IPS-18c (cell line): ENCODE data around the gene THRA.

Experiments used
- H3K4me3 ChIP-seq: 2 replicates; pipeline ENCODE4 v1.7.0; 2013; ENCODE audit warnings: low read depth, mild to moderate bottlenecking, low read length, moderate library complexity; ENCODE audit not compliant: insufficient read depth
- H3K9me3 ChIP-seq: one replicate; pipeline ENCODE4 v1.6.1; 2013; ENCODE audit warnings: mild to moderate bottlenecking, low read length, moderate library complexity; ENCODE audit not compliant: control insufficient read depth, insufficient read depth

THRA gene

DNA sequence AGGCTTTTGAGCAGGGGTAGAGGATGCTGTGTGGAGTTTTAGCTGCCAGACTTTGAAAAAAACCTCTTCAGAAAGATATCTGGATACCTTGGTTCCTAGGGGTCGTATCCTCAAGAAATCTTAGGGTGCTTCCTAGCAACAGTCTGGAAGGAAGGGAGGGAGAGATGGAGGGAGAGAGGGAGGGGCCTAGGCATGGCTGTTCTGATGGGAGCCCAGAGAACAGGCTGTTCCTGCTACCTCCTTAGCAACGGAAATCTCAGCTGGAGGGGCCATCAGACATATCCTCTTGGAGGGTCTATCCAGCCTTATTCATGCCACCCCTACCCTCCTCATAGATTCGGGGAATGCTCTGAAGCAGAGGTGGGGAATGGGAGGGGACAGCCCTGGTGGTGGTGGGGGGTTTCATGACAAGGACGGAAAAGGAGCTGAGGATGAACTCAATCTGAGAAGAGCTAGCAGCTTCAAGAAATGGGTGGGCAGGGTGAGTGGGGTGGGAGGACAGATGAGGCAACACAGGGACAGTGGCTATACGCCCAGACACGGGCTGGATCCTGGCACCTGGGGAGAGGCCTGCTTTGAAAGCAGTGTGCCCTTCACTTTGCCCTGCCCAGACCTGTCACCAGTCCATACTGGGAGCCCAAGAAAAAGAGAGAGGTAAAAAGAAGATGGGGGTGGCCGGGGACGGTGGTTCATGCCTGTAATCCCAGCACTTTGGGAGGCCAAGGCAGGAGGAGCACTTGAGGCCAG lies 2.9 kb upstream of the THRA start:
- no peak overlapping the region for H3K4me3 ChIP-seq
- no peaks in the 10 kb centered on the region for H3K9me3 ChIP-seq

DNA sequence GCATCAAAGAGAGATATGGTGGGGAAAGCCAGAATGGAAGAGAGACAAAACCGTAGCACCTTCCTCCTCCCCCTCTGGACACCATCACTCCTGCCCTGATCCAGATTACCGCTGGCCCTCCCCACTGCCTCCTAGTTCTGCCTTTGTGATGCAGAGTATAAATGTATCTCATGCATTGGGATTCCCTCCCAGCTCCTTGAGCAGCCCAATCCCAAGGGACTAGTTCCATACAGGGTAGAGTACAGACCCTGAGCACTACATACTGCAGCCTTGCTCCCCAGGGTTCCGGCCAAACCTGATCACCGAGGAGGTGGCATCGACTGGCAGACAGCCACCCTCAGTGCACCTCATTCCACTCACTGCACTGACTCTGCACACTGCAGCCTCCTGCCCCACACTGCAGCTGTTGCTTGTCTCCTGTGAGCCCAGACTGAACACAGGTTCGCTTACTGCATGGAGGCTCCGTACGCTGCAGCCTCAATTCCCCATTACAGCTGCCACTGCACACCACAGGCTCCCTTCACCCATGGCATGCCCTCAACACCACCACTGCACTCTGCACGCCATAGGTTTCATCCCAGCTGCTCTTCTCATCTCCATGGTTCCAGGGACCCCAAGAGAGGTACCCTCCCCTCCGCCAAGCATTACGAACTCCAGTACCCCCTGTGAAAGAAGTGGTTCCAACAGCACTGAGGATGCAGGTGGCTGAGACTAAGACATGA lies 1.7 kb upstream of the THRA start:
- no peak overlapping the region; the same call in 1 of the 2 replicates for H3K4me3 ChIP-seq
- no peaks in the 10 kb centered on the region for H3K9me3 ChIP-seq

DNA sequence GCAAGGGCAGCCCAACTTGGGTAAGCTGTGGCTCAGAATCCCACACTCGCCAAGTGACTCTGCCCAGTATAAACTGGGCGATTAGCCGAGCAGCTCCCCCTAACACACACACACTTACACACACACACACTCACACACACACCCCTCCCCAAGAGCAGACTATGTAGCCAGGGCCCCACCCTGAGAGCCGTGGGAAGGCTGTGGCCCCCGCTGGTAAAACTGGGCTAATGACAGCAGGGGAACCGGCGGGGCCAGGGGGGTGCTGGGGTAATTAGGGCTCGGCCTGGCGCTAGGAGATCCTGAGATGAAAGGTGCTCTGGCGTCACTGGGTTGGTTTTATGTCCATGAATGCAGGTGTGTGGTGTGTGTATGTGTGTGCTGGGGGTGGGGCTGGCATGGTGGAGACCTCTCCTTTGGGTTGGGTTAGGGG lies 1.1 kb upstream of the THRA start:
- Histone ChIP-seq H3K4me3 (peak overlapping the region; percentile 55; the same call in 1 of the 2 replicates), H3K9me3 (no peaks in the 10 kb centered on the region)

DNA sequence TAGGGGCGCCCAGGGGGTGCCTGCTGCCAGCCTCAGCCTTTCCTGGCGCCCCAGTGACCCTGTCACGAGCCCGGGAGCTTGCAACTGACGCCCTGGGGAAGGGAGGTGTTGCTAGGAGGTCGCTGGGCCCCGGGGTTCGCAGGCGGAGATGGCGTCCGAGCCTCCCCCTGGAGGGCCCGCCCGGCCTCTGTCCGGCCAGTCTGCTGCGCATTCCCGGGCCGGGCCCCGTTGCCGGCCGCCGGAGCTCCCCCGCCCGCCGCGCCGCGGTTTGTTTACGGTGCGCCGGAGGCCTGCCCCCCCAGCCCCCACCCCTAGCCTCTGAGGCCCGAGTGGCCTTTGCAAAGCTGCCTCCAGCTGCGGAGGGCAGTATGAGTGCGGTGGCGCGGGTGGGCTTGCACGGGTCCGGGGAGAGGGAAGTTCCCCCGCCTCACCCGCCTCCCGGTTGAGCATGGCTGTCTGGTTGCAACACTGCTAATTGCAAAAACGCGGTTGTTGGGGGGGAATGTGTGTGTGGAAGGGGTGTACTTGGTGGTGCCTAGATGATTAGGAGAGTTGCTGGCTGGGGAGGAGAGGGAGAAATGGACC lies 514 bp downstream of the THRA start:
- Histone ChIP-seq H3K4me3 (peak overlapping the region; percentile 82), H3K9me3 (no peaks in the 10 kb centered on the region)

DNA sequence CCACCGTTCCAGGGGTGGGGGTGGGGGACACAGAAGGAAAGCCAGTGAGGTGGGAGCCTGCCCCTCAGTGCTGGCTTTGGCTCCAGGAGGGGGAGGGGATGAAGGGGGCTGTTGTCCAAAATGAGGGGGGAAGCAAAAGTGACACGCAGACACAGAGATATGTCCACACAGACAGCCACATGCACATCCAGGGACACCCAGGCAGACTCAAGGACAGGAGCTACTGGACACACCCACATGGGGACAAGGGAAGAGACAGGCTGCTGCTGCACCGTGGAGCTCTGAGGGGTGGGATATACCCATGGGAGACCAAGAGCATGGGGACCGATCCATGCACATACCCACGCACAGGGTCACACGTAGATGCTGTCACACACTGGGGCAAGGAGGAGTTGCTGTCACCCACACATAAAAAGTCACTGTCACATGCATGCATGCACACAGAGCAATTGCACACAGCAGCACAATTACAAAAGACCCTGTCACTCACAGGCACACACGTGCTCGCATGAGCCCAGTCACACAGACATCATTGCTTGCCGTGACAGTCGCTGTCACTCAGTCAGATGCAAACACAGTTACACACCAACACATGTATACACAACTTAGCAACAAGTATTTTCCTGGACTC lies 1.3 kb downstream of the THRA start:
- Histone ChIP-seq H3K9me3 (peaks cover 2% of the 10 kb centered on the region), H3K4me3 (peak overlapping the region; percentile 82)

GRCh38 chr17:40064971-40065768 lies 2.4 kb downstream of the THRA start:
- Histone ChIP-seq H3K9me3 (peaks cover 2% of the 10 kb centered on the region), H3K4me3 (no peak overlapping the region)

DNA sequence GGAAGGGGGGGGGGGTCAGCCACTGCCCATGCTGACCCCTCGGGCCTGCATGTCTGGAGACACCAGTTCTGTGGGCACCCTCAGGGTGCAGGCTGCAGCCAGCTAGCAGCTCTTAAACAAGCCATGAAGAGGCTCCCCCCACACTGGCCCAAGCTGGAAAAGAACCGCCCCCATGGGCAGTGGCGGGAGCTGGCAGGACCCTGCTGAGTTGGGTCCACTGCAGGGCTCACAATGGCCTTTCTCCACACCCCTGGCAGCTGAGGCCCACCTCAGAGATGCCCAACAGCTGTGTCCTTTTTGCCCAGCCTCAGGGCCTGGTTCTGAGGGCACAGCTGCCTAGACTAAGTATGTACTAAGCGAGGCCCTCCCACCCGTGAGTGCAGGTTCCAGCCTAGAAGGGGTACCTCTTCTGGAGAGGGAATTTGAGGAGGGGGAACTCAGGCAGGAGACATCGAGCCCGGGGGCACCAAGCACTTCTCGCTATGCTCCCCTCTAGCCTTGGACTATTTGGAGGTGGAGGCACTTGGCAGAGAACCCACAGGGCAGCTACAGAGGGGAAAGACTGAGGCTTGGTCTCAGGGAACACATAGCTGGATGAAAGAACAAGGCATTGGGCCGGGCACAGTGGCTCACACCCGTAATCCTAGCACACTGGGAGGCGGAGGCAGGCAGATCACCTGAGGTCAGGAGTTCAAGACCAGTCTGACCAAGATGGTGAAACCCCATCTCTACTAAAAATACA lies 3.2 kb downstream of the THRA start:
- H3K4me3 ChIP-seq, result no peak overlapping the region
- peaks cover 2% of the 10 kb centered on the region for H3K9me3 ChIP-seq

DNA sequence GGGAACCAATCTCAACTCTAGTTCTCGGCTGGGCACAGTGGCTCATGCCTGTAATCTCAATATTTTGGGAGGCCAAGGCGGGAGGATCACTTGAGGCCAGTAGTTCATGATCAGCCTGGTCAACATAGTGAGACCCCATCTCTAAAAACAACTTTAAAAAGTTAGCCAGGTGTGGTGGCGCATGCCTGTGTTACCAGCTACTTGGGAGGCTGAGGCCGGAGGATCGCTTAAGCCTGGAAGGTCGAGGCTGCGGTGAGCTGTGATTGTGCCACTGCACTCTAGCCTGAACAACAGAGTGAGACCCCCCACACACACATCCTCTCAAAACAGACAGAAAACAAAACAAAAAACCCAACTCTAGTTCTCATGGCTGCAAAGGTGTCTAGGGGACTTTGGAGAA lies 4.9 kb downstream of the THRA start:
- H3K4me3 ChIP-seq, result no peak overlapping the region
- H3K9me3 ChIP-seq, result peaks cover 2% of the 10 kb centered on the region

DNA sequence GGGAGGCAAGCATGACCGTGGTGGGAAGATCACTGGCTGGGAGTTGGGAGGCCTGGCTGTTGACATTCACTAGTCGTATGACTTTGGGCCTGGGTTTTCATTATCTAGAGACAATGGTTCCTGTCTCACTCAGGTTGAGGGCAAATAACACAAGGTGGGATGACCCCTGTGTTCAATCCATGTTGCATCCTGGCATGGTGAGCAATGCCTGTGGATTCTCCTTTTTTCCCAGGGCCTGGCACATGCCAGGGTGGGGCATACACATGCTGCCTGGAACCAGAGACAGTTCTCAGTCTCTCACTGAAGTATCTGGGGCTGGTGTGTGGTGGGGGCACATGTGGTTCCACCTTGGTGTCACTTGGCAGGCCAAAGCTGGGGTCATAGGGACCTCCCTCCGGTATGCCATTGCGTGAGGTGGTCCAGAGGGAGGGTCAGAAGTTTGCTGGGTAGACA lies 5.4 kb downstream of the THRA start:
- Histone ChIP-seq H3K4me3 (peak overlapping the region; percentile 25), H3K9me3 (peaks cover 2% of the 10 kb centered on the region)

DNA sequence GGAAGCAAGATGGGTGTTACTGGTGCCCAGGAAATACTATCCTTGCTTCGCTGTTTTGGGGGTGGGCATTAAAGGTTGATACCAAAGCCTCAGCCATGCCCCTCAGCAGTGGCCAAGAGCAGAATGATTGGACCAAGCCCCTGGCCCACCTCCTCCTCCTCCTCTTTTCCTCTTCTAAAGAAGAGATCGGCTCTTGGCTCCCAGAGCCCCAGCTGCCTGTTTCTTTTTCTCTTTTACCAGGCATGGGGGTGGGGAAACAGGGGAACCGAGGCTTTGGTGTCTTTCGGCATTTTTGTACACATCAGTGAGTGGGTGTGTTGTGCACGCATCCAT lies 5.8 kb downstream of the THRA start:
- peak overlapping the region; percentile 25 for H3K4me3 ChIP-seq
- peaks cover 2% of the 10 kb centered on the region for H3K9me3 ChIP-seq

GRCh38 chr17:40068917-40069750 lies 6.4 kb downstream of the THRA start:
- Histone ChIP-seq H3K9me3 (peaks cover 2% of the 10 kb centered on the region), H3K4me3 (peak overlapping the region; percentile 25)

DNA sequence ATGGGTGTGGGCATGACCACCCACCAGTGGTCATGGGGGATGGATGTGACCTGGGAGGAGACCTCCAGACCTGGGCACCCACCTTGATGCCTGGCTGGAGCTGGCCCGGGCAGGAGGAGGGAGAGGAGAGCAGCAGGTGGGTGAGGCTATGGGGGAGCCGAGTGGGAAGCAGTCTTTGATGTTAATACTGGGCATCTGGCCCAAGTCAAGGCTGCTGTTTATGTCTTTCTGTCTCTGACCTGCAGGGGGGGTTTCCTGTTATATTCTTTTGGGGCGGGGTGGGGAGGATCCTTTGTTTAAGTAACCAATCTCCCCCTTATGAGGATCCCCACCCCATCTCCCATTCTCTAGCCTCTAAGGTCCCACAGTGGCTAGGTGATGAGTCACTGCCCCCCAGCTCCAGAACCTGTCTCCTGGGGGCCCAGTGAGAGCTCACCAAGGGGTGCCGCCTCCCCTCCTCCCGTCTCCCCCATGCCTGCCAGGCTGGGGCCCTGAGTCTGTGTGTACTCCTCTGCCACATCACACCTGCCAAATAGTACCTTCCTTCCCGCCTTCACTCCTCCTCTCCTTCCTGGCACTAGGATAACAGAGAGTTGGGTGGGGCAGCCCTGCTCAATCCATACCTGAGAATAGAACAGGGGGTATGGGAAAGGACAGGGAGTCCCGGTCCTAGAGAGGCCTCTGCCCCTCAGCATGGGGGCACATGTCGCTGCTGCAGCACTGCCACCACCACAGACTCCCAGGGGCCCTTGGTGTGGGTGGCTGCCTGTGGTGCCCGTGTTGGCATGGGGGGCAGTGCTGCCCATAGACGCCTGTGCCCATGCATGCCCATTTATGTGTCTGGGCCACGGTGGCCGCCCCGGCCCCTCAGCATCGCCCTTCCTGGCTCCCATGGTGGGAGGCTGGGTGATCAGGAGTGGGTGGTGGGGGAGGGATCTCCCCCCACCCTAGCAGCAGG lies 7.3 kb downstream of the THRA start:
- no peak overlapping the region for H3K4me3 ChIP-seq
- peaks cover 2% of the 10 kb centered on the region for H3K9me3 ChIP-seq

DNA sequence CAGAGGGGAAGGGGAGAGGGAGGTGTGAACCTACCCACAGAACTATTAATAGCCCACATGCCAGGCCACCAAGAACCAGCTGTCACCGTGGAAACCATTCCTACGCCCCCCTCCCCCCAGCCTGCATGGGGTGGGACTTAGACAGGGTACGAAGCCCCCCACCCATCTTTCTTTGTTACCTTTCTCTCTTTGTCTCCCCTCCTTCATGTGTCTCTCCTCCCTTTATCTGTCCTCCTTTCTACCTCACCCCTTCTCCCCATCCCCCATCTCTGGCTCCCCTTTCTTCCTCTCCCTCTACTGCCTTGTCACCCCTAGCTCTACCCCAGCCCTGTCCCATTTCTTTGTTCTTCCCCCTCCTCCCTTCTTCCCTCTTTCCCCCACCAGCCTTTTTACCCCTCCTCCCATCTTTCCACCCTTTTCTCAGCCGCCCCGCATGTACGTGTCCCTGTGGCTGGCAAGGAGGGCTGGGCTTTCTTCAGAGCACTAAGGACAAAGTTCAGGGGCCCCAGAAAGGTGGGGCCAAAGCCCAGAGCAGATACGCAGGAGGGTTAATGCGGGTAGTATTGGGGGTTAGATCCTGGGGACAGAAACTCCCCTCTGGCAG lies 8.0 kb downstream of the THRA start:
- no peak overlapping the region for H3K4me3 ChIP-seq
- peaks cover 2% of the 10 kb centered on the region for H3K9me3 ChIP-seq

DNA sequence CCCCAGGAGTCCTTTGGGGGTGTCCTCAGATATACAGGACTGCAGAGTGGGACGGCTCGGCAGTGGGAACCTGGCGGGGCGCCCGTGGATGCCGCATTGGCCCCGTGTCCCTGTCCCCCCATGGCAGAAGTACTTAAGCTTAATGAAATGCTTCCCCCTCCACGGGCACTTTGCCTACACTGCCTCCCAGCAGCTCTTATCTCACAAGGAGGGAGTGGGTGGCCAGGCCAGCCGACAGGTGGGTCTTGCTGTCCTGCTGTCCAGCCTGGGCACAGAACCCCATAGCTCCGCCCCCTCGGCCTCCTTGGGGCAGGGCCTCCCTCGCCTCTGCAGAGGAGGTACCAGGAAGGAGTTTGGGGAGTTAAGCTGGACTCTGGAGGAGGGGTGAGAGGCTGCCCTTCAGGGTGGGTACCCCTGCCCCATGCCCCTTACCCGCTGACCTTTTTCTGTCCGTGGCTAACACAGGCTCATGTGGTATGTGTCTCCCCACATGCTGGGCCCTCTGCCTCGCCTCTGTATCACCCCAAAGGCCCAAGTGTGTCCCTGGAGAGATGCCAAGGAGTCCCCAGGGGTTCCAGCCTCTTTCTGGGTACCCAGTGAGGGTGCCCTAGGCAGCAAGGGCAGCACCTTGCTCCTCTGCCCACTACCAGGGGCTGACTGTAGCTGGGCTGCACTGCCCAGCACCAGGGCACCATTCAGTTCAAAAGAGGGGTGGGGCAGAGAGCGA lies 8.7 kb downstream of the THRA start:
- H3K9me3 ChIP-seq, result peaks cover 2% of the 10 kb centered on the region
- peak overlapping the region; percentile 1; the same call in 1 of the 2 replicates for H3K4me3 ChIP-seq
